Stimulated activated CD8-positive, alpha-beta memory T cell treated with anti-CD3 and anti-CD28 coated beads, Interleukin-7, amount 100 ng/mL, for 24 hours (primary cell): ENCODE measurements around the gene DIRAS3.
"Not testable (repeated sequence)": the region's sequence is repeated elsewhere in the genome, so short reads cannot be mapped to it uniquely, and the experiment has no call there.

Experiments
- DNase-seq: peaks from one replicate; pipeline ENCODE4 v3.0.0-alpha.2; 2020; ENCODE audit warnings: low read depth

DIRAS3 gene, protein sequence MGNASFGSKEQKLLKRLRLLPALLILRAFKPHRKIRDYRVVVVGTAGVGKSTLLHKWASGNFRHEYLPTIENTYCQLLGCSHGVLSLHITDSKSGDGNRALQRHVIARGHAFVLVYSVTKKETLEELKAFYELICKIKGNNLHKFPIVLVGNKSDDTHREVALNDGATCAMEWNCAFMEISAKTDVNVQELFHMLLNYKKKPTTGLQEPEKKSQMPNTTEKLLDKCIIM

DNA sequence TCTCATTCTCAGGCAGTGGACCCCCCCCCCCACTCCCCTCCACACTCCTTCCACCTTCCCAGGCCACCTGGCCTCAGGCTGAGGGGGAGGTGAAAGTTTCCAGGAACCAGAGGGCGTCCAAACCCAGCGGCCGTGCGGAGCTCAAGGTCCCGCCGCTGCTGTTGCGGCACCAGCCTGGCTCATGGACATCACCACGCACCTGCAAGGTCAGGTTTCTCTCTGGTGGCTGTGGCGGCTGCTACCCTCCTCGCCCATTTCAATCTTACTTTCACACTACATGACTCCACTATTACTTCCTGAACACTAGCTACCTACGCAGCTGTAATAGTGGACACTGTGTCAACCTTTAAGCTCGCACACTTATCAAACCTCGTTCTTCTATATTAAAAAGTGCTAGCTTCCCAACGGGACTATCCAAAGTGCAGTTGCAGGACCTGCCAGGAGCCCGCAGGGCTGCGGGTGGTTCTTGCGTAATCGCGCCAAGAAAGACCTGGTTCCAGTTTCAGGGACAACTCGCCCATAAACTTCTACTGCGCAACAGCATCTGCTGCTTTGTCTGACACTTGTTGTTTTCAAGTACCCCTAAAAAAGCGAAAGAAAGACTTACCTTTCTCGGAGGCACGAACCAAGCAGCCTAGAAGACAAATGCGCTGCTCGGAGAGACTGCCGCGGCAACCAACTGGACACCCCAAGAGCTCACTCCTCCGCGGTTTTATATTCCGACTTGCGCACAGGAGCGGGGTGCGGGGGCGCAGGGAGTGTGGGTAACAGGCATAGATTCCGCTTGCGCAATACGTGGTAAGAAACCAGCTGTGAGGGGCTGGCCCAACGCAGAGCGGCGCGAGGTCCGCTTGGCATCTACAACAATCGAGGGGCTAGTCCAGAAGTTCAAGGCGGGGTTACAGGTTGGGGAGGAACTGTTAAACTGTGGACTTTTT lies at the start of gene DIRAS3:
Gene DIRAS3, minus strand, starts transcription at position 687 of the 938 bp plus-strand sequence. CDS start 3,330 bp downstream, outside the sequence.
- DNase-seq: no peak

DNA sequence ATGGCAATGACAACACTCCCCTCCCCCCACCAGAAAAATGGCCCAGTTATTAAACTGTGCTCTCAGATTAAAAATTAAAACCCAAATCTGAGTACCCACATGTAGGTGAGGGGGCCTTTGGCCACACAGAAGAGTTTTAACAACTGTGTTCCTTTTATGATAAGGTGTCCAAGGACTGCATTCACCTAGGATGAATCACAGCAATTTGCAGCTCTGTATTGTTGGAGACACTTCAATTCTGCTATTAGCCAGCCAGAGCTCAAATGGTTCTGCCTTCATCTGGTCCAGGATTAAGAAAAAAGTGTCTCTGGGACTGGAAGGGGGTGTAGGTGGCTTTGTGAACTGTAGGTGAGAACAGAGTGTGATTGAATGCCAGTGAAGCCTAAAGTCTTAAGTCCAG lies 43.3 kb upstream of the DIRAS3 start:
- no peak for DNase-seq

DNA sequence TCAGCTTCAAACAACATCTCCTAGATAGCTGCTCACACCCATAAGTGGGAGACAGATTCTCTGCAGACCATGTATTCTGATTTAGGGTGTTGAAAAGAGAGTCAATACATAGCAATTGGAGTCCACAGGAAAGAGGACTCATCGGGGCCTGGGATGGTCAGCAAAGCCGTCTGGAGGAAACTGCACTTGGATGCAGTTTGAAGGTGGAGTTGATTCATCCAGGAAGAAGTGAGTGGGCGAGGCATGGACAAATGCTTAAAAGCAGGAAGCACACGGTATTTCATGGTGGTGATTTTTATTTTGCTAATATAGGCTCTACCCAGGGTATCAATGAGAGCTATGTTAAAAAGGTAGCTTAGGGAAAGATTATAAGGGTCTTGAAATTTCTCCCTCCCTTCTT lies 36.8 kb upstream of the DIRAS3 start:
- no peak for DNase-seq

DNA sequence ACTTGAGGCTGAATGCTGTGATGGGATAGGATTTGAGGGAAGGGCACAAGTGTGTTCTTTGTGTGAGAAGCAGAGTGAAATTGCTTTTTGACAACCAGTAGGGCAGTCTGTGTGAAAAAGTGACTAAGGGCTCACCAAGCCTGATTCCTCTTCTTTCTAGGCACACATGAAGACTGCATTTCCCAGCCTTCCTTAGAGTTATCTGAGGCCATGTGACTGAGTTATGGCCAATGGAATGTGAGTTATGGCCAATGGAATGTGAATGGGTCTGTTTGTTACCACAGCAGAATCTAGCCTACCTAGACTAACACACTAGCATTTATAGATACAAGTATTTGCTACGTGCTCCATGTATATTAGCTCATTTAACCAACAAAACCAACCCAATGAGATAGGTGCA lies 35.3 kb upstream of the DIRAS3 start:
- no peak for DNase-seq

DNA sequence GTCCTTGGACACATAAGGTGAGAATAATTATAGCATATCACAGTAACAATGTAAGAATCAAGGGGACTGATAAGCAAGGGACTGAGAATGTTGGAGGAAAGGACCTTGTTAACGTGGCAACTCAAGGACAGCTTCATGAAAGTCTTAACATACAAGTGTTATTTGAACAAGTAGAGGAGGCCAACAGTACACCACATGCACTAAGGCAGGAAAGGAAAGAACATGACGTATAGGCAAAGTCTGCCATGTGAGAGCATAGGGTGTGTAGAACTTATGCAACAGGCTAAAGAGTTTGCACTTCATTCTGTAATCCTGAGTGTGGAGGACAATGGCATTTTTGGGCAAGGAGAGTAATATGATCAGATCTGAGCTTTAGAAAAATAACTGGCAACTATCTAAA lies 33.3 kb upstream of the DIRAS3 start:
- DNase-seq: no peak

DNA sequence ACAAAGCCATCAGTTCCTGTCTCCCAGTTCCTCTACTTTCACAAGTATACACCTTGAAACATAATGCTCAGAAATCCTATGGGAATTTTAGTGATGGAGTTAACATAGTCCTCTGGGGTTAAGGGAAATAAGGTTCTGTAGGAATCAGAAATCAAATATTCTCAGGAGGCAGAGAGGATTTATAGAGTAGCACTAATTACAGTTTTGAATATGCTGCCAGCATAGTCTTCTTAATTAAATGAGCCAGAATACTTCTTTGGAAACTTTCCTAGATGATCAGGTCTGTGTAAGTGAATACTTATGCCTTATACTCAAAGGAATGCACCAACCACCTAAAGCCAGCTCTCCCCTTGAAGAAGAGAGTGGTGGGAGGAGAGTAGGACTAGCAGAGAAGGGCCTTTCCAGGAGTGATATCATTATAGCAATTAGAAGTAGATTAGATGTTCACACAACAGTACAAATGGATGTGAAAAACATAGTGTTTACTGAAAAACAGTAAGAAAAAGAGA lies 31.4 kb upstream of the DIRAS3 start:
- no peak for DNase-seq

DNA sequence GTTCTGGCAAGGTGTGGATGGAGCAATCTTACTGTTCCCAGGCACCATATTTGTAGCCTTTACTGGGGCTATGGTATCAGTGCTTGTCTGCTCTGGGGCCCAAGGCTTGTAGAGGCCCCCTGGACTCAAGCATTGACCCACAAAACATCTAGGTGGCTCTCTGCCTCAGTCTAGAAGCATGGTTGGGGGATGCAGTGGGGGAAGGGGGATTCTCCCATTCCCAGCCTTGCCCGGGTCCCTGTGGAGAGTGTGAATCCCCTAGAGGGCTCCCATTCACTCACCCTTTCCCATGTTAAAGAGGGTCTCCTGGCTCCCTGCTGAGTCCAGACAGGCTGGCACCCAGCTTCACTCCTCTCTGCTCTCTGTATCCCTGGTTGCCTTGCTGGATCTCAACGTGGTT lies 28.2 kb upstream of the DIRAS3 start:
- no peak for DNase-seq

DNA sequence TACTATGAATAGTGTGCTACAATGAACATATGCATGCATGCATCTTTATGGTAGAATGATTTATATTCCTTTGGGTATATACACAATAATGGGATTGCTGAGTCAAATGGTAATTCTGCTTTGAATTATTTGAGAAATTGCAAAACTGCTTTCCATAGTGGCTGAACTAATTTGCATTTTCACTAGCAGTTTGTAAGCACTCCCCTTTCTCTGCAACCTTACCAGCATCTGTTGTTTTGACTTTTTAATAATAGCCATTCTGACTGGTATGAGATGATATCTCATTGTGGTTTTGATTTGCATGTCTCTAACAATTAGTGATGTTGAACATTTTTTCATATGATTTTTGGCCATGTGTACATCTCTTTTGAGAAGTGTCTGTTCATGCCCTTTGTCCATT lies 24.0 kb upstream of the DIRAS3 start:
- DNase-seq: no peak

DNA sequence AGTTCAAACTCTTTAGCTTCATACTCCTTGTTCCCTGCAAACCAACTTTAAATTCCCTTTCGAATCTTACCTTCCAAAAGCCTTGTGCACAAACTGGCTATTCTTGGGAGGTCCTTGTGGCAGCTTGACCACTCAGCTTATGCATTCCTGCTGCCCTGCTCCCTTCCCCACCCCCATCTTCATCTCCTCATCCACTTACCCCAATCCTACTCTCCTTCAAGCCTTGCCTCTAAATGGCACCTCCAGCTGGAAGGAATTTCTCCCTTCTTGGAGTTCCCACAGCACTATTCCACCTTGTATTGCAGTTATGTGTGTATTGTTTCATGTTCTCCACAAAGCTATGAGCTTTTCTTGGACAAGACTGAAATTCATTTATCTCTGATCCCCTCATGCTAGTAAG lies 15.3 kb upstream of the DIRAS3 start:
- no peak for DNase-seq

DNA sequence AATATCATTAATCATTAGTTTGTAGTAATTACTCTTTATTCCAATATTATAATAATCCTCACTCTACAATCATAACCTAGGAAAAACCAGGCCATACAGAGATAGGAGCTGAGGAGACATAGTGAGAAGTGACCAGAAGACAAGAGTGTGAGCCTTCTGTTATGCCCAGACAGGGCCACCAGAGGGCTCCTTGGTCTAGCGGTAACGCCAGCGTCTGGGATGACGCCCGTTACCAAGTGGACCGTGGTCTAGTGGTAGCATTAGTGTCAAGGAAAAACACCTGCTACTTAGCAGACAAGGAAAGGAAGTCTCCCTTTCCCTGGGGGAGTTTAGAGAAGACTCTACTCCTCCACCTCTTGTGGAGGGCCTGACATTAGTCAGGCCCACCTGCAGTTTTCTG lies 7.6 kb upstream of the DIRAS3 start:
- DNase-seq: not testable (repeated sequence)

DNA sequence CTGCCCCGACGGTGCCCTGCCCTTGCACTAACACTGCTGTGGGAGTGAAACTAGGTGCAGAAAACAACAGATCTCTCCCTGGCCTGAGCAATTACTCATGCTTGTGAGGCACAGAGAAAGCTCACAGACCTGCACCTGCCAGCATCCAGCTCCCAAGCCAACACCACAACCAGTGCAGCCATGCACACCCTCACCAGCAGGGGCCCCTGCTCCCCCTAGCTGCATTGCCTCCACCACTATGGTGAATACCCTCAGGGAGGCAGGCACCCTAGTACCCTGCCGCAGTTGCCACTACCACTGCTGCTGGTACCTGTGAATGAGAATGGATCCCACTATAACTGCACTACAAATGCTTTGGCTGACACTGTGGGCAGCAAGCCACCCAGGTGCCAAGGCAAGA lies 7.1 kb upstream of the DIRAS3 start:
- no peak for DNase-seq

DNA sequence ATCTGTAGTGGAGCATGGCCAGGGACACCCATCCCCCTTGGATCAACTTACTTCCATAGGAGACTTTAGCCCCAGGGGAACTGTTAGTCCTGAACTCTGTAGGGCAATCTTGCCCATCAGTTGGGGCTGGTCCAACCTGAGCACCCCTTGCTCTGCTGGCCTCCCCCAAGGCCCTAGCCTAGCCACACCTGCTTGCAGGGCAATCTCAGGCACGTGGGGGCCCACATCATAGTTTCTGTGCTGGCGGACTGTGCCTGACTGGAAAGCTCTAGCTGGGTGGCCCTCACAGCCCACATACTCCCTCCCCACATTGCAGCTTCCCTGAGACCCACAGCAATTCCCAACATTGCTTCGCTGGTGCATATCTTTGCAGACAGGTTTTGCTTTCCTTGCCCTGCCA lies 6.6 kb upstream of the DIRAS3 start:
- DNase-seq: no peak

DNA sequence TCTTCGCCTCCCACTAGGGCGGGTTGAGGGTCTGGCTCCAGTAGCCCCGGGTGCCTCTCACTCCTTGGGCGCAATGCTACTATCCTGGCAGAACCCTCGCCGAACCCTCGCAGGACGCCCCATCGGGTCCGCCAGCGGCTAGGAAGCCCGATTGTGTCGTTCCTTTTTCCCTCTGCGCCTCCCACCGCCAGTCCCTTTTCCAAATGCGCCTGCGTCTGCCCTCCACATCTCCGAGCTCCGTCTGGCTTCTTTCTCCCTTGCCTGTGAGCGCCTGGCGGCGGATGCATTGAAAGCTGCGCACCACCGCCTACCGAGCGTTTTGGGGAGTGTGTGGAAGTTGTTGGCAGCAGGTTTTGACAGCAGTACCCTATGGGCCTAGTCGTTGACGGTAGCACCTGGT lies 1.0 kb upstream of the DIRAS3 start:
- DNase-seq: no peak

DNA sequence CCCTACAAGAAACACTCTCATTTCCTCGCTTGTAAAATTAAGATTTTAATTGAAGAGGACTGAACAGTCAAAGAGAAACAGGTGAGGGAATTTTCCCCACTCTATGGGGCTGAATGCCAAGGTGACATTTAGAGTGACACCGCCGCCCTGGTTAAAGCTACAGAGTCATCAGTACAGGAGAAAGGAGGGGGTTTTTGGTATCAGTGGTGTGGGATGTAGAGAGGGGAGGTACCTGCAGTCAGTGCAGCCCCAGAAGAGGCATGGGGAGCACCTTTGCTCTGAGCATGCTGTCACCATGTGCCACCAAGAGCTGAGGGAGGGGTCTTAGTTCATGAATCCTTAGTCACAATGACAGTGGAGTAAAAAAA lies 2.8 kb downstream of the DIRAS3 start:
- no peak for DNase-seq

DNA sequence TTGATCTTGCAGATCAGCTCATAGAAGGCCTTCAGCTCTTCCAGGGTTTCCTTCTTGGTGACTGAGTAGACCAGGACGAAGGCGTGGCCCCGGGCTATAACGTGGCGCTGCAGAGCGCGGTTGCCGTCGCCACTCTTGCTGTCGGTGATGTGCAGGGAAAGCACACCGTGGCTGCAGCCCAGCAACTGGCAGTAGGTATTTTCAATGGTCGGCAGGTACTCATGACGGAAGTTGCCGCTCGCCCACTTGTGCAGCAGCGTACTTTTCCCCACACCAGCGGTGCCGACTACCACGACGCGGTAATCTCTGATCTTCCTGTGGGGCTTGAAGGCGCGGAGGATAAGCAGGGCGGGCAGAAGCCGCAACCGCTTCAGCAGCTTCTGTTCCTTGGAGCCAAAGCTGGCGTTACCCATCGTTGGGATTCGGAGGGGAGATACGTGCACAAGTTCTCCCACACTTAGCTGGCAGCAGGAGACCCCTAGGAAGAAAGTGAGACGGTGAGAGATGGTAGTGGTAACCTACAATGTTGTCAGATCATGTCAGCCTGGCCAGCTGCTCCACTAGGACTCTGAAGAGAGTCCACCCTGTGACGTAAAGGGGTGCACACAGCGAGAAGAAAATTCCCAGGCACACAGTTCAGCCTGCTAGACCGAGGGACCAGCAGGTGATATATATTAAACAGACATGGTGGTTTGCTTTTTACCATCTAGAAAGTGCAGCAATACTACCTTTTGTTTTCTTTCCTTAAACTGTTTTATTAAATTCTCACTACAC lies 3.4 kb downstream of the DIRAS3 start:
- DNase-seq: no peak

DNA sequence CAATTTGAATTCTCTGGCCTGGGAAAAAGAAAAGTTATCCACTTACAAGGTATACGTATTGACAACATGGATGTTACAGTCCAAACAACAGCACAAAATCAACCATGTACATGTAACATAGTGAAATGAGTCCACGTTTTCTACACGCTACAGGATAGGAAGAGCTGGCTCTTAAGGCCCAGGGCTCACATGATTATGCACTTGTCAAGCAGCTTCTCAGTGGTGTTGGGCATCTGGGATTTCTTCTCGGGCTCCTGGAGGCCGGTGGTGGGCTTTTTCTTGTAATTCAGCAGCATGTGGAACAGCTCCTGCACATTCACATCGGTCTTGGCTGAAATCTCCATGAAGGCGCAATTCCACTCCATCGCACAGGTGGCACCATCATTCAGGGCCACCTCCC lies 4.0 kb downstream of the DIRAS3 start:
- DNase-seq: no peak

DNA sequence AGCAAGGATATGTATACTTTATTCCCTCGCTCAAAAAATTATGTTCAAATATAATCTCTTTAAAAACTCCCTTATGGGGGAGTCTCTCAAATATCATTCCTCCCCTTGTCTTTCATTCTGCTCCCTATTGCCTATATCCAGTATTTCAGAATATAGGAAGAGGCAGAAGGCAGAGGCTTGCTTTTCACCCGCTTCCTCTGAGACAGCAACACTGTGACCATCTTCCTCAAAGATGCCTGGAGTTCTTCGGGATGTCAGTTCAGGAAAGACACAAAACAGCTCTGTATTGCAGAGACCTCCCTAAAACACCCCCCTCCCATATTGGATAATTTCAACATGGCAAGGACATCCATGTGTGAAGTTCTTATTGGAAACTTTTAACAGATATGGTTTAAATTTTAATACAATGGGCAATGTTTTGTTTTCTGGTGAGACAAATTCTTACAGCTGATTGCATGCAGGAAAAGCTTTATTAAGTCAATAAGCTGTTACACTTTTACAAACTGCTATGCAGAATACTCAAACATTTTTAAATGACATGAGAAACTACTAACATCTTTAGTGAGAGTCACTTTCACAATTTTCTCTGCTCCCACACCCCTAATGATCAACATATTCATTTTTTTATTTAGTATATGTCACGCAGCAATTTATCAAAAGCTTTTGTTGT lies 4.8 kb downstream of the DIRAS3 start:
- no peak for DNase-seq

DNA sequence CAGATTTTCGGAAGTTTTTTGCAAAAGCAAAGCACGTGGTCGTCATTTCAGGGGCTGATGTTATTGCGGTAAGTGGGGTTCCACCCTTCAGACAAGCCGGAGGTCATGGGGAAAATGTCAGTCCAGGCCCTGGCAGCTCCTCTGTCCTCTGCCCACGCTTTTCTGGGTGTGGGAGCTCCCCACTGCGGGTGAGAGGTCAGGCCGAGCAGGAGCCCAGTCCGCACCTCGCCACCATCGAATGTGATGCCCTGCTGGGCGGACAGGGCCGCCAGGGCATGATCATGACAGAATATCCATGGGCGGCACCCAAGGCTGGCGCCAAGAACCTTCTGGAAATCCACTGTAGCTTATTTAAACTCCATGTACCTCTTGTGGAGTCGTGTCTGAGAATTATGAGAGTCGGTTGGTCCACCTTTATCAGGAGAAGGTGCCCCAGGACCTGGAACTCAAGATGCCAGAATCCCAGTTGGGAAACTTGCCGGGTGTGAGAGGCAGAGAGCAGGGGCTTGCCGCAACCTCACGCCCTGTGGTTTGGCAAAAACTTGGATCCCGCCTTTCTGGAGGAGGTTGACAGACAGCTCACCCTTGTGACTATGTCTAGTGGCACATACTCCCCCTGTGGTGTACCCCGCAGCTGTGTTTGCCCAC lies 6.9 kb downstream of the DIRAS3 start:
- DNase-seq: no peak

DNA sequence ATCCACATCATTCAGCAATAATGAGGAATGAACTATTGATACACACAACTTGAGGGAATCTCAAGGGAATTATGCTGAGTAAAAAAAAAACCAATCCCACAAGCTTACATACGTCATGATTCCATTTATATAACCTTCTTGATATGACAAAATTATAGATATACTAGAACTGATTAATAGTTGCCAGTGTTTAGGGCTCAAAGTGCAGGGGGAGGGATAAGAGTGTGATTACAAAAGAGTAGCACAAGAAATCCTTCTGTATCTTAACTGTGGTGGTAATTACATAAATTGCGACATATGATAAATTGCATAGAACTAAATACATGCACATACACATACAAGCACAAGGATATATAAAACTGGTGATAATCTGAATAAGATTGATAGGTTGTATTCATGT lies 13.5 kb downstream of the DIRAS3 start:
- no peak for DNase-seq

DNA sequence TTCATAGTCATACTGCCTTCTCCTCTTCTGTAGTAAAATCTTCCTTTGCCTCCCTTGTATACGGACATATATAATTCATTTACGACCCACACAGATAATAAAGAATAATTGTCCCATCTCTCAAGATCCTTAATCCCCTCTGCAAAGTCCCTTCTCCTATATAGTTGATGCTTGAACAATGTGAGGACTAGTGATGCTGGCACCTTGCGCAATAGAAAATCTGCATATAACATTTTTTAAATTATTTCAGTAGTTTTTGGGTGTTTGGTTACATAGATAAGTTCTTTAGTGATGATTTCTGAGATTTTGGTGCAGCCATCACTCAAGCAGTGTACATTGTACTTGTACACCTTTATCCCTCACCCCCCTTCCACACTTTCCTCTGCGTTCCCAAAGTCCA lies 21.0 kb downstream of the DIRAS3 start:
- DNase-seq: no peak

DNA sequence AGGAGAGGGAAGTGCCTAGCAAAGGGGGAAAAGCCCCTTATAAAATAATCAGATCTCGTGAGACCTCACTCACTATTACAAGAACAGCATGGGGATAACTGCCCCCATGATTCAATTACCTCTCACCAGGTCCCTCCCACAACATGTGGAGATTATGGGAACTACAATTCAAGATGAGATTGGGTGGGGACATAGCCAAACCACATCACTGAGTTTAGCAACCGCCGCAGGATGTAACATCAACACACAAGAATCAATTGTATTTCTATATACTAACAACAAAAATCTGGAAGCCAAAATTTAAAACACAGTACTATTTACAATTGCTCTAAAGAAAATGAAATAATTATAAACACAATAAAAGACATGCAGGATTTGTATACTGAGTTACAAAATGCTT lies 21.9 kb downstream of the DIRAS3 start:
- no peak for DNase-seq
